Loucy (cell line): Measurements from ENCODE around the gene S1PR1.

Source experiments
- H2AFZ ChIP-seq: fragments of 200-600 bp; sonication (generic); 2 replicates; pipeline ENCODE4 v1.6.0; 2016; ENCODE audit warnings: antibody characterized with exemption, mild to moderate bottlenecking, low read length, moderate library complexity
- H3F3A ChIP-seq: fragments of 200-600 bp; 2 replicates; pipeline ENCODE4 v1.6.0; 2016; ENCODE audit warnings: antibody characterized with exemption, low read depth, mild to moderate bottlenecking
- H3K27me3 ChIP-seq: fragments of 200-600 bp; sonication (generic); 2 replicates; pipeline ENCODE4 v1.6.1; 2014; ENCODE audit warnings: low read length, mild to moderate bottlenecking; ENCODE audit not compliant: insufficient read depth, poor library complexity, severe bottlenecking
- H3K36me3 ChIP-seq: fragments of 200-600 bp; sonication (generic); 2 replicates; pipeline ENCODE4 v1.6.1; 2016; ENCODE audit warnings: low read length; ENCODE audit not compliant: insufficient read depth
- H3K4me1 ChIP-seq: fragments of 200-600 bp; sonication (generic); 2 replicates; pipeline ENCODE4 v1.5.1; 2014; ENCODE audit warnings: low read length, mild to moderate bottlenecking; ENCODE audit not compliant: insufficient read depth, poor library complexity, severe bottlenecking
- H3K4me2 ChIP-seq: fragments of 200-600 bp; sonication (generic); 2 replicates; pipeline ENCODE4 v1.6.0; 2014; ENCODE audit warnings: antibody characterized with exemption, low read length, low read depth, mild to moderate bottlenecking; ENCODE audit not compliant: poor library complexity, severe bottlenecking
- H3K4me3 ChIP-seq: fragments of 200-600 bp; sonication (generic); 2 replicates; pipeline ENCODE4 v1.5.1; 2014; ENCODE audit warnings: low read length, mild to moderate bottlenecking, mixed read lengths; ENCODE audit not compliant: poor library complexity, severe bottlenecking
- H3K79me2 ChIP-seq: fragments of 200-600 bp; sonication (generic); 2 replicates; pipeline ENCODE4 v1.6.1; 2014; ENCODE audit warnings: low read length; ENCODE audit not compliant: insufficient read depth
- H3K9ac ChIP-seq: fragments of 200-600 bp; sonication (generic); 2 replicates; pipeline ENCODE4 v1.6.0; 2014; ENCODE audit warnings: mild to moderate bottlenecking, low read depth, low read length, moderate library complexity; ENCODE audit not compliant: poor library complexity, severe bottlenecking
- H3K9me2 ChIP-seq: fragments of 200-600 bp; sonication (generic); replicated peaks from 2 replicates; pipeline ENCODE4 v1.6.1; 2016; ENCODE audit warnings: low read depth, low read length, mixed read lengths
- H3K9me3 ChIP-seq: fragments of 200-600 bp; sonication (generic); 2 replicates; pipeline ENCODE4 v1.6.1; 2014; ENCODE audit warnings: mild to moderate bottlenecking, antibody characterized with exemption, low read length, low read depth; ENCODE audit not compliant: insufficient read depth
- H4K20me1 ChIP-seq: fragments of 200-600 bp; sonication (generic); 2 replicates; pipeline ENCODE4 v1.6.0; 2014; ENCODE audit warnings: antibody characterized with exemption, low read length, mild to moderate bottlenecking; ENCODE audit not compliant: insufficient read depth, poor library complexity, severe bottlenecking
- EZH2phosphoT487 ChIP-seq: fragments of 200-600 bp; IDR thresholded peaks from 2 replicates; pipeline ENCODE4 v1.6.1; 2018; ENCODE audit warnings: antibody characterized with exemption, mild to moderate bottlenecking, moderate library complexity, borderline replicate concordance
- TF ChIP-seq, protein P1 (sequence below): fragments of 200-600 bp; sonication (generic); conservative IDR thresholded peaks from 2 replicates; pipeline ENCODE4 v1.5.1; 2014; ENCODE audit warnings: mild to moderate bottlenecking, antibody characterized with exemption, low read length

Gene S1PR1

GRCh38 chr1:101190441-101190840, 46.4 kb upstream of the S1PR1 start:
- Histone ChIP-seq H3K9ac (no peak overlapping the region), H3F3A (no peaks in the 10 kb centered on the region), H3K36me3 (no peaks in the 10 kb centered on the region), H3K4me2 (no peak overlapping the region), H3K9me2 (no peaks in the 10 kb centered on the region), H3K4me3 (no peak overlapping the region), H3K4me1 (no peaks in the 10 kb centered on the region), H4K20me1 (no peaks in the 10 kb centered on the region), H2AFZ (no peak overlapping the region), H3K9me3 (no peaks in the 10 kb centered on the region), H3K79me2 (no peaks in the 10 kb centered on the region), H3K27me3 (no peaks in the 10 kb centered on the region)
- no peak for TF ChIP-seq EZH2phosphoT487
- TF ChIP-seq, protein P1, sequence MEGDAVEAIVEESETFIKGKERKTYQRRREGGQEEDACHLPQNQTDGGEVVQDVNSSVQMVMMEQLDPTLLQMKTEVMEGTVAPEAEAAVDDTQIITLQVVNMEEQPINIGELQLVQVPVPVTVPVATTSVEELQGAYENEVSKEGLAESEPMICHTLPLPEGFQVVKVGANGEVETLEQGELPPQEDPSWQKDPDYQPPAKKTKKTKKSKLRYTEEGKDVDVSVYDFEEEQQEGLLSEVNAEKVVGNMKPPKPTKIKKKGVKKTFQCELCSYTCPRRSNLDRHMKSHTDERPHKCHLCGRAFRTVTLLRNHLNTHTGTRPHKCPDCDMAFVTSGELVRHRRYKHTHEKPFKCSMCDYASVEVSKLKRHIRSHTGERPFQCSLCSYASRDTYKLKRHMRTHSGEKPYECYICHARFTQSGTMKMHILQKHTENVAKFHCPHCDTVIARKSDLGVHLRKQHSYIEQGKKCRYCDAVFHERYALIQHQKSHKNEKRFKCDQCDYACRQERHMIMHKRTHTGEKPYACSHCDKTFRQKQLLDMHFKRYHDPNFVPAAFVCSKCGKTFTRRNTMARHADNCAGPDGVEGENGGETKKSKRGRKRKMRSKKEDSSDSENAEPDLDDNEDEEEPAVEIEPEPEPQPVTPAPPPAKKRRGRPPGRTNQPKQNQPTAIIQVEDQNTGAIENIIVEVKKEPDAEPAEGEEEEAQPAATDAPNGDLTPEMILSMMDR: no peak

DNA sequence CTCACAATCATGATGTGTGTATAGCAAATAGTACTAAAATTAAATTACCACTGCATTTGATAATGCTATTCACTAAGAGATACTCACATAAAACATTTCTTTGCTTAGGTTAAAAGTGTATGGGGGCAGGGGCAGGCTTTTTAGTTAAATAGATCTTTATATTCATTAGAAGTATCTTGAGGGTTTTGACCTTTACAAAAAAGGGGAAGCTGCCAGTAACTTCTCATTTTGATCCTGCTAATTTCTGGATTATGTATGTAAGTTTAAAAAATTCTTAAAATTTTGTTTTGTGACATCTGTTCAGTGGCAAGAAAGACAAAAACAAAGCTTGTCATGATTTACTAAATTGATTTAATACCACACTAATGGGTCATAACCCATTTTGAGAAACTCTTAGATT, 45.8 kb upstream of the S1PR1 start:
- no peaks in the 10 kb centered on the region for H3K27me3 ChIP-seq
- H3K4me1 ChIP-seq: no peaks in the 10 kb centered on the region
- no peak for TF ChIP-seq EZH2phosphoT487
- TF ChIP-seq, protein P1: no peak
- H3K79me2 ChIP-seq: no peaks in the 10 kb centered on the region
- H3K9me2 ChIP-seq: no peaks in the 10 kb centered on the region
- H3K9me3 ChIP-seq: no peaks in the 10 kb centered on the region
- H3K4me3 ChIP-seq: no peak overlapping the region
- no peaks in the 10 kb centered on the region for H3F3A ChIP-seq
- no peaks in the 10 kb centered on the region for H4K20me1 ChIP-seq
- H3K9ac ChIP-seq: no peak overlapping the region
- H3K4me2 ChIP-seq: no peak overlapping the region
- no peak overlapping the region for H2AFZ ChIP-seq
- H3K36me3 ChIP-seq: no peaks in the 10 kb centered on the region

- Histone ChIP-seq H3K36me3 (no peaks in the 10 kb centered on the region), H3K9me2 (no peaks in the 10 kb centered on the region), H3K9ac (no peak overlapping the region), H4K20me1 (no peaks in the 10 kb centered on the region), H3K9me3 (no peaks in the 10 kb centered on the region), H3K4me3 (no peak overlapping the region), H3K4me1 (no peaks in the 10 kb centered on the region), H3F3A (no peaks in the 10 kb centered on the region), H3K4me2 (no peak overlapping the region), H3K79me2 (no peaks in the 10 kb centered on the region), H2AFZ (no peak overlapping the region), H3K27me3 (no peaks in the 10 kb centered on the region)
- no peak for TF ChIP-seq EZH2phosphoT487
- TF ChIP-seq, protein P1: no peak
These were observed 43.1 kb upstream of the S1PR1 start for GRCh38 chr1:101193733-101194169.
